ENCODE measurements around the gene CENPU. TPM values are rescaled to one million over a fixed set of nuclear protein-coding genes. Genes with fewer than 3 reads are reported as not detected.
A peak's percentile ranks its signal among the peaks of the same experiment; 100 is the strongest.

Gene CENPU
- total RNA-seq, 1 donor: 16.8 TPM

DNA sequence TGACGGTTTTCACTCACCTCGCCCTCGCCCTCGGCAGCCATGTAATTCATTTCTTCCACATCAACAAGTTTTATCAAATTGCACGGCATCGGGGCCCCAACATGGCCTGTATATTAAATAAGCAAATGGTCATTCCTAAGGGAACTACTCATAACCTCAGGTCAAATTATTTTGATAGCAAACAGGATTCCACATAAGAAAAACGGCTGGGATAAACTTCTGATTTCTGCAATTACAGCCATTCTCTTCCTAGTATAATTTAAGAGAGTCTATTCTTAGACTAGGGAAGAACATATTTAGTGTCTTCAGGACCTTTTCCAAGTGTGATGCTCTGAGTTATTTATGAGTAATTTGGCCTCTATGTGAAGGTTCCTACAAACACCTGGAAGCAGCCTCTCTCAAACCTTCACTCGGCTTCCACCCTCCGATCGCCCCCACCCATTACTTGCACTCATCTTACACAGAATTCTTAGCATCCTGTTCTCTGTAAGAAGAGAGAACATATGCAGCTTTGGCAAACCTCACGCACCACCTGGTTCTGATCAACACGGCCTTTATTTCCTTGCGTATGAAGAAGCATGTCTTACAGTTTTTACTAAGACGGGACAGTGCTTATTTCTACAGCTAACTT lies 29.4 kb upstream of the CENPU start:
- DNase-seq (ENCODE audit: low read depth): peak; percentile 71
- H3K4me3 ChIP-seq (ENCODE audit: low read depth, low read length): no peak overlapping the region
- TF ChIP-seq, protein P1, sequence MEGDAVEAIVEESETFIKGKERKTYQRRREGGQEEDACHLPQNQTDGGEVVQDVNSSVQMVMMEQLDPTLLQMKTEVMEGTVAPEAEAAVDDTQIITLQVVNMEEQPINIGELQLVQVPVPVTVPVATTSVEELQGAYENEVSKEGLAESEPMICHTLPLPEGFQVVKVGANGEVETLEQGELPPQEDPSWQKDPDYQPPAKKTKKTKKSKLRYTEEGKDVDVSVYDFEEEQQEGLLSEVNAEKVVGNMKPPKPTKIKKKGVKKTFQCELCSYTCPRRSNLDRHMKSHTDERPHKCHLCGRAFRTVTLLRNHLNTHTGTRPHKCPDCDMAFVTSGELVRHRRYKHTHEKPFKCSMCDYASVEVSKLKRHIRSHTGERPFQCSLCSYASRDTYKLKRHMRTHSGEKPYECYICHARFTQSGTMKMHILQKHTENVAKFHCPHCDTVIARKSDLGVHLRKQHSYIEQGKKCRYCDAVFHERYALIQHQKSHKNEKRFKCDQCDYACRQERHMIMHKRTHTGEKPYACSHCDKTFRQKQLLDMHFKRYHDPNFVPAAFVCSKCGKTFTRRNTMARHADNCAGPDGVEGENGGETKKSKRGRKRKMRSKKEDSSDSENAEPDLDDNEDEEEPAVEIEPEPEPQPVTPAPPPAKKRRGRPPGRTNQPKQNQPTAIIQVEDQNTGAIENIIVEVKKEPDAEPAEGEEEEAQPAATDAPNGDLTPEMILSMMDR (IDR thresholded peaks at IDR 0.05; ENCODE audit: insufficient read depth, low read depth, low read length): no peak

DNA sequence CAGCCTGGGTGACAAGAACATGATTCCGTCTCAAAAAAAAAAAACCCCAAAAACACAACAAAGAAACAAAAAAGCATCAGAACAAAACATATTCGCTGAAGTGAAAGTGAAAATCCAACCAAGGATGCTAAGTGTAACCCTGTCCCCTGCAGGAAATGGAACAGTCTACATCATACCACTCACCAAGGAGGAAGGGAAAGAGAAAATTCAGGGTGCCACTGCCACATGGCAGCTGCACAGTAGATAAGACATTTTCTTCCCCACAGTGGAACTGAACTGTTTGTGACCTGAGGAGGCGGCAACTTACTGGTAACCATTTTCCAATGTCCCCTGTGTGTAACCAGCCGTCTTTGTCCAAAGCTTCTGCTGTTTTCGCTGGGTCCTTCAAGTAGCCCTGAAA lies 28.2 kb upstream of the CENPU start:
- H3K4me3 ChIP-seq (ENCODE audit: low read depth, low read length): no peak overlapping the region
- TF ChIP-seq, protein P1 (IDR thresholded peaks at IDR 0.05; ENCODE audit: insufficient read depth, low read depth, low read length): no peak
- DNase-seq (ENCODE audit: low read depth): no peak

DNA sequence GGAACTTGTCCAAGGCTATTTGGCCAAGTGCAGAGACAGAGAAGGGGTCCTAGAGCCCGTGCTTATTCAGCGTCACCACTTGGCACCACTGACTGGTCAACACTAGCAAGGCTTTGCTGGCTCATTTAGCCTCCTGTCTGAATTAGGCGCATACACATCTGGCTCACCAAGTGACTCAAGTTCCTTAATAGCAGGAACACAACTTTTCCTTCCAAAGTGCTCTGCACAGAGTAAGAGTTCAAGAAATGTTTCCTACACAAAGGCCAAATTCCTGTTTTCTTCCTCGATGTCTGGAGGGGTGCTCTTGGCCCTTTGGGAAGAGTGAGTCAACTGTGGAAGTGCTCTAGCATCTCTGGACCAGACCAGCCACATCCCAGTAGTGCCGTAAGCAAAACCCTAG lies 26.8 kb upstream of the CENPU start:
- no peak for DNase-seq (ENCODE audit: low read depth)
- no peak overlapping the region for H3K4me3 ChIP-seq (ENCODE audit: low read depth, low read length)
- TF ChIP-seq, protein P1 (IDR thresholded peaks at IDR 0.05; ENCODE audit: insufficient read depth, low read depth, low read length): no peak

DNA sequence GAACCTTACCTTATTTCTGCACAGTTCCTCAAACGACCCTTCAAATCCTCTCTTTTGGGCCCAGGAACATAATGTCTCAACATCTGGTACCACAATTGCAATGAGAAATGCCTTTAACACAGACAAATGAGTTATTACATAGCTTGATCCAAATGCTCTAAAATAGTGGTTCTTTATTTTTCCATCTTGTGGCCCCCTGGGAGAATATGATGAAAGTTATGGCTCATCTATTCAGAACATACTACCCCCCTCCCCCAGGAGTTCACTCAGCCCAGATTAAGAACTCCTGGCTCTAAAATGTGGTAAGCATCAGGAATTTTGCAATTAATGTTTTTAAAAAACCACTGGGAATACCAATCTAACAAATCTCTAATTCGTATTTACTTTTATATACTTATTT lies 23.9 kb upstream of the CENPU start:
- TF ChIP-seq, protein P1 (IDR thresholded peaks at IDR 0.05; ENCODE audit: insufficient read depth, low read depth, low read length): no peak
- DNase-seq (ENCODE audit: low read depth): peak; percentile 55
- H3K4me3 ChIP-seq (ENCODE audit: low read depth, low read length): no peak overlapping the region

DNA sequence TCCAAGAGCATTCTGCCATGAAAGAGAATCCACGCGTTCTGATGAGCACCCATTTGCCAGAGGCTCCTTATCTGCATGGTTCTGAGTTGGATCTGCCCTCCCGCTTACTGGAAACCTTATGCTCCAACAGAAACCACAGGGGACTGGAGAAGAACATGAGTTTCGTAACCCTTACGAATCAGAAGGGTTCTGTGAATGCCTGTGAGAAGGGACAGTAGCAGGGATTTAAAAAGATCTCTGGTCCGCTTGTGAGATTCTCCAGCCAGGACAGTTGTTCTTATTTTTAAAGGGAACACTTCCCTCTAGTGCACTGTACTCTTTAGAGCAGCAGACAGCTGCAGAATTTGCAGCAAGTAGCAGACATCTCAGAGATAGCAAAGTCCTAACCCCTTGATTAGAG lies 22.5 kb upstream of the CENPU start:
- H3K4me3 ChIP-seq (ENCODE audit: low read depth, low read length): no peak overlapping the region
- peak; percentile 92 for DNase-seq (ENCODE audit: low read depth)
- TF ChIP-seq, protein P1 (IDR thresholded peaks at IDR 0.05; ENCODE audit: insufficient read depth, low read depth, low read length): no peak

DNA sequence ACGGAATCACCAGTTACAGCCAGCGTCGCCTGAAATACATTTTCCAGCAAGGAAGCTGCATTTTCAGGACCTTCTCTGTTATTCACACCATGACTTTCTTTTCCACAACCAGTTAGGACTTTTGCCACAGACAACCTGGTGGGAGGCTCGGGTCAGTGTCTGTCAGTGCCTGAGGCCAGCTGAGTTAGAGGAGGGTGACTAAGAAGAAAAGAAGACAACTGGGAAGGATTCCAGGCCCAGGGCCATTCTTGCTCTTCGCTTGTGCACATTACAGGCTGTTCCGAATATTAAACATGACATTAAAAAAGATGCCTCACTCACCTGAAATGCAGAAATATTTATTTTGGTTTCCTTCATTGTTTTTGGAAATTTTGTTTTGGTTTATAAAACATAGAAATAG lies 21.4 kb upstream of the CENPU start:
- DNase-seq (ENCODE audit: low read depth): peak; percentile 70
- TF ChIP-seq, protein P1 (IDR thresholded peaks at IDR 0.05; ENCODE audit: insufficient read depth, low read depth, low read length): no peak
- no peak overlapping the region for H3K4me3 ChIP-seq (ENCODE audit: low read depth, low read length)
